Measurements from ENCODE around the gene SLC35E1. TPM values are rescaled to one million over a fixed set of nuclear protein-coding genes. Genes with fewer than 3 reads are reported as not detected.

SLC35E1 gene
- total and polyA plus RNA-seq, 2 donors (not counting 3 experiments of a cell fraction or from before 2014, with no cell fraction given), result 36.0 to 37.5 TPM

- Histone ChIP-seq H3K4me3 (replicated peaks in 1 of 3; ENCODE audit: insufficient read depth in 1 of 3, low read depth in 1 of 3, low read length in 3 of 3) (no peak overlapping the region), H4K20me1 (replicated peaks; ENCODE audit: control insufficient read depth, extremely low read depth, insufficient read depth, low read length) (no peaks in the 10 kb centered on the region), H2AFZ (ENCODE audit: low read depth, low read length) (no peak overlapping the region), H3K9me3 (replicated peaks; ENCODE audit: control insufficient read depth, insufficient read depth, low read length) (no peaks in the 10 kb centered on the region), H3K4me1 (ENCODE audit: control insufficient read depth, extremely low read depth, insufficient read depth, low read length) (peaks cover 39% of the 10 kb centered on the region), H3K36me3 (ENCODE audit: control insufficient read depth in 2 of 2, extremely low read depth in 1 of 2, insufficient read depth in 2 of 2, low read length in 2 of 2) (no peaks in the 10 kb centered on the region), H3K9me1 (replicated peaks; ENCODE audit: control insufficient read depth, extremely low read depth, insufficient read depth, low read length) (no peaks in the 10 kb centered on the region), H3K4me2 (ENCODE audit: insufficient read depth, low read length) (no peak overlapping the region), H3K79me2 (ENCODE audit: control insufficient read depth, insufficient read depth, low read length) (peaks cover 81% of the 10 kb centered on the region), H3K9ac (replicated peaks; ENCODE audit: extremely low read depth, insufficient read depth, low read length) (no peak overlapping the region), H3K27ac (ENCODE audit: insufficient read depth, low read depth, low read length) (no peak overlapping the region), H3K27me3 (ENCODE audit: control insufficient read depth in 2 of 2, insufficient read depth in 2 of 2, low read length in 2 of 2) (no peaks in the 10 kb centered on the region)
- ChIA-PET POLR2A (interaction anchor here (0.5 to 0.9 kb wide), 2 partner anchors 40 to 139 kb away, joined by 3 read pairs; no protein-coding TSS in a partner anchor), CTCF (interaction anchor here (0.5 to 2.4 kb wide), 10 partner anchors 10 to 103 kb away, joined by 3 to 10 read pairs (median 4); partner anchors contain the start of gene MED26)
- intact Hi-C loops (cut with micrococcal nuclease) (no loop called here), dilution Hi-C loops (cut with MboI; ENCODE audit: extremely low pct_ligation_motif_present, low sequenced_read_pairs) (no loop called here)
- no TSS peak for BruUV-seq (replicated peaks)
- no peak for FAIRE-seq
- no peak for DNase-seq (ENCODE audit: low read depth, low spot score)
- TF ChIP-seq GATA2 (IDR thresholded peaks at IDR 0.05; ENCODE audit: insufficient read depth, insufficient read length, low read depth, low read length), result no peak
- TF ChIP-seq MYC (IDR thresholded peaks at IDR 0.05; ENCODE audit: low read depth, low read length), result no peak
- no peak for TF ChIP-seq JUN (IDR thresholded peaks at IDR 0.05; ENCODE audit: borderline replicate concordance, insufficient read depth, insufficient read length, low read depth)
- TF ChIP-seq MAX (IDR thresholded peaks at IDR 0.05; ENCODE audit: insufficient read depth, insufficient read length), result no peak
- no peak for TF ChIP-seq FOS (IDR thresholded peaks at IDR 0.05; ENCODE audit: borderline replicate concordance, insufficient read depth, low read length)
- TF ChIP-seq EZH2 (IDR thresholded peaks at IDR 0.05; ENCODE audit: borderline replicate concordance, low read depth, low read length, severe bottlenecking), result no peak
- TF ChIP-seq, protein P1, sequence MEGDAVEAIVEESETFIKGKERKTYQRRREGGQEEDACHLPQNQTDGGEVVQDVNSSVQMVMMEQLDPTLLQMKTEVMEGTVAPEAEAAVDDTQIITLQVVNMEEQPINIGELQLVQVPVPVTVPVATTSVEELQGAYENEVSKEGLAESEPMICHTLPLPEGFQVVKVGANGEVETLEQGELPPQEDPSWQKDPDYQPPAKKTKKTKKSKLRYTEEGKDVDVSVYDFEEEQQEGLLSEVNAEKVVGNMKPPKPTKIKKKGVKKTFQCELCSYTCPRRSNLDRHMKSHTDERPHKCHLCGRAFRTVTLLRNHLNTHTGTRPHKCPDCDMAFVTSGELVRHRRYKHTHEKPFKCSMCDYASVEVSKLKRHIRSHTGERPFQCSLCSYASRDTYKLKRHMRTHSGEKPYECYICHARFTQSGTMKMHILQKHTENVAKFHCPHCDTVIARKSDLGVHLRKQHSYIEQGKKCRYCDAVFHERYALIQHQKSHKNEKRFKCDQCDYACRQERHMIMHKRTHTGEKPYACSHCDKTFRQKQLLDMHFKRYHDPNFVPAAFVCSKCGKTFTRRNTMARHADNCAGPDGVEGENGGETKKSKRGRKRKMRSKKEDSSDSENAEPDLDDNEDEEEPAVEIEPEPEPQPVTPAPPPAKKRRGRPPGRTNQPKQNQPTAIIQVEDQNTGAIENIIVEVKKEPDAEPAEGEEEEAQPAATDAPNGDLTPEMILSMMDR (IDR thresholded peaks at IDR 0.05; ENCODE audit: extremely low read depth in 1 of 2, insufficient read depth in 1 of 2, low read depth in 1 of 2, low read length in 2 of 2), result no peak
- no peak for TF ChIP-seq POLR2AphosphoS5 (IDR thresholded peaks at IDR 0.05; ENCODE audit: insufficient read depth, low read depth, low read length)
- TF ChIP-seq POLR2A (IDR thresholded peaks at IDR 0.05; ENCODE audit: low read depth, low read length), result no peak
These were observed 15.0 kb upstream of the SLC35E1 start for GRCh38 chr19:16586991-16587832.

Measured in endothelial cell of umbilical vein (primary cell).